TTC549 (cell line): ENCODE measurements around the gene ZNF302.
"Not testable (repeated sequence)": the region's sequence is repeated elsewhere in the genome, so short reads cannot be mapped to it uniquely, and the experiment has no call there.

Experiments
- FAIRE-seq: peaks from 2 replicates; lab custom pipeline; 2012; peaks lifted over from hg19 to GRCh38; lab: Jason Lieb, UNC

Gene ZNF302

DNA sequence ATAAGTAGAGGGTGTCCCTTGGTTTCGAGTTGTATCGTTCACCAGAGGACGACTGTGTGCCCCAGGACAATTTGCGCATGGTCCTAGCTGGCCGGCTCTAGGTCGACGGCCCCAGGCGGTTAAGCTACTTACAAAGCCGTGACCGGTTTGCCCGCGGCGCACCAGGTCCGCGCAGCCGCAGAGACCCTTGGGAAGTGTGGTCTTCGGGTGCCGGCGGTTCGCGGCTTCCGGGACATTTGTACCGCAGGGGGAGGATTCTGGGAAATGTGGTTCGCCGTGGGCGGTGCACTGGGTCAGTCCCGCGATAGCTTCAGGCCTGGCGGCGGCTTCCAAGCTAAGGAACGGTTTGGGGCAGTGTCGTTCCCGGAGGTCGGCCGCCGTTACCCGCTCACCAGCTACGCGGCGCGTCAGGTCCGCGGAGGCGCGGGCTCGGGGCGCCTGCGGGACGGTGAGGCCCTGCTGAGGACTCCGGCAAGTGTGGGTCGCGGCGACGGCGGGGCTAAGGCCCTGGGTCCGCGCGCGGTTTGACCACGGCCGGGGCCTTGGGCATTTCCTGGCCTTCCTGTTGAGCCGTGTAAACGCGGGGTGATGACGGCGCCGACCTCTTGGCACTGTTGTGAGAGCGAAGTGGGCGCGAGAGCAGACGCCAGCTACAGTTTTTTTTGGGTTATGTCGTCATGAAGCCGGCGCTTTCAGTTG lies at the start of gene ZNF302:
TSS of gene ZNF302 (plus strand) at position 293 of the 699 bp plus-strand sequence. CDS start 1,127 bp downstream, outside the sequence.
- peak; percentile 74 for FAIRE-seq

DNA sequence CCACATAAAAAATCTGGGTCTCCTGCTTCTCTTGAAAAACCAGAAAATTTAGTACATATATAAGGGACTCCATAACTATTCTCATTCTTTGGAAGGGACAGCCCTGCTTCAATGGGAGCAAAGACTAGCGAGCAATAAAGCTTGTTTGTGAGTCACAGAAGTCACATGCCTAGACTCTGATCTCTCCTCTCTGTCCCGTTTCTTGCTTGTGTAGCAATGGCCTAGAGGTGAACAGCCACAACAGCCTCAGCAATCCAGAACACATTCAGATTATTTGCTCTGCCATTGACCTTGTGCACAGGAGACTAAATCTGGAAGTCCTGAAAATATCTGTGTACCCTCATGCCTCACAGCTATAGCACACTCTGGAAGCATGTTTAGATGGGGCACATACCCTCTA lies 43.7 kb upstream of the ZNF302 start:
- FAIRE-seq = no peak

DNA sequence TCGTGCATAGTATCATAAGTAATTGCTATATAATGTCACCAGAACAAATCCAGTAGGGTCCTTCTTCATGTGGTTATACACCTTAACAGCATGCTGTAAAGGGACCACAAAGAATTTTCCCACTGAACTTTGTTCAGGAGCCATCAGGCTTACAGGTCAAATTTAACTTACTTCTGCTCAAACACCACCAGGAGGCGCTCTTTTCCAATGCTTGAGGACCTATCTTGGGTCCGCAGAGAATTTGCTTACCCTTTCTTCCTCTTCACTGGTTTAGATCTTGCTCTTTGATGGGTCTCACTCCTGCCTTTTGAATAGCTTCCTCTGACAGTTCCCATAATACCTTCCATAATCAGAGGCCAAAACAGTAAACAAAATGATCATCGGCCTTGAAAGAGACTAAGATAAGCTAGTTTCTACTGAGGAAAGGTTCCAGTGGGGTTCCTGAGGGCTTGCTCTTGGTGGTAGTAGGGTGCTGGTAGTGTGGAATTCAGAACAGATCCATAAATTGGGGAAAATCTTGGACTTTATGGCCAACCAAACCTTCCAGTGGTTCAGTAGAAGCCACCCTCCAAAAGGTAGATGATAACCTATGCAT lies 37.9 kb upstream of the ZNF302 start:
- FAIRE-seq = peak; percentile 59

DNA sequence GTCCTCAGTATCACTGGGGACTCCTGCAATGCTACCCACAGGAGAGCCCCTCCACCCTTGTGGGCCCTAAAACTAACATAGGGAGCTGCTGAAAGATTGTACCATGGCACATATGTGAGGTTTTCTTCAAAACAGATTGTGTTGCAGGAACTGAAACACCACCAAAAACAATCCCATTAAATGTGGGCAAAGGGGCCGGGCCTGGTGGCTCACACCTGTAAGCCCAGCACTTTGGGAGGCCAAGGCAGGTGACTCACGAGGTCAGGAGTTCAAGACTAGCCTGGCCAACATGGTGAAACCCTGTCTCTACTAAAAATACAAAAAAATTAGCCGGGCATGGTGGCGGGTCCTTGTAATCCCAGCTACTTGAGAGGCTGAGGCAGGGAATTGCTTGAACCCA lies 35.2 kb upstream of the ZNF302 start:
- no peak for FAIRE-seq

DNA sequence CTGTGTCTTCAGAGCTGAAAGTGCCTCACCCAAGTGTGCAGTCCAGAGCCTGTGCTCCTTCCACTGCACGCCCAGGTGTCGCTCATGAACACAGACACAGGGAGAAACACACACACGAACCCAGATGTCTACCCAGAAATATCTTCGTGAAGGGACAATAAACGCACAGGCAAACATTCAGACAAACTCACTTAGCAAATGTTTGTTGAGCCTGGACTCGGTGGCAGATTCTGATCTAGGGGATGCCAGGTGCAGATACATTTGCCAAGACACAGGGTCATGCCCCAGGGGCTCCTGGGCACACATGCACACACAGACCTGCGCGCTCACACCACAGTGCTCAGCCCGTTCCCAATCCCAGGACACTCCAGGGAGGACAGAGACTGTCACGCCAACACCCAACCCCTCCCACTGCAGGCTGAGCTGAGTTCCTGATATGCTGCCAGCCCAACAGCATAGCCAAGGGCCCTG lies 32.5 kb upstream of the ZNF302 start:
- FAIRE-seq = no peak

DNA sequence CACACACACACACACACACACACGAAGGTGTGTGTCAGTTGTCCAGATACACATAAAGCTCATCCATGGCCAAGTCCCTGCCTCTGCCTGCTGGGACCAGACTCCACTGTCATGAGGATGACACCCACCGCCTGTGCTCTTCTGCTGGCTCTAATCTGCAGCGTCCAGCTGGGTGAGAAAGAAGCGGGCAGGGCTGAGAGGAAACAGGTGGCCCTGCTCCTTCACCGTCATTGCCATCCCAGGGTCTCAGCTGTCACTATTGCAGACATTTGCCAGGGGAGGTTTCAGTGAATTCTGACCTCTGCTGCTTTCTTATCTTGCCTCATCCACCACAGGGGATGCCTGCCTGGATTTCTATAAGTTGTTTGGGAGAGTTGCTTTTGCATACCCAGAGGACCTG lies 31.9 kb upstream of the ZNF302 start:
- no peak for FAIRE-seq

DNA sequence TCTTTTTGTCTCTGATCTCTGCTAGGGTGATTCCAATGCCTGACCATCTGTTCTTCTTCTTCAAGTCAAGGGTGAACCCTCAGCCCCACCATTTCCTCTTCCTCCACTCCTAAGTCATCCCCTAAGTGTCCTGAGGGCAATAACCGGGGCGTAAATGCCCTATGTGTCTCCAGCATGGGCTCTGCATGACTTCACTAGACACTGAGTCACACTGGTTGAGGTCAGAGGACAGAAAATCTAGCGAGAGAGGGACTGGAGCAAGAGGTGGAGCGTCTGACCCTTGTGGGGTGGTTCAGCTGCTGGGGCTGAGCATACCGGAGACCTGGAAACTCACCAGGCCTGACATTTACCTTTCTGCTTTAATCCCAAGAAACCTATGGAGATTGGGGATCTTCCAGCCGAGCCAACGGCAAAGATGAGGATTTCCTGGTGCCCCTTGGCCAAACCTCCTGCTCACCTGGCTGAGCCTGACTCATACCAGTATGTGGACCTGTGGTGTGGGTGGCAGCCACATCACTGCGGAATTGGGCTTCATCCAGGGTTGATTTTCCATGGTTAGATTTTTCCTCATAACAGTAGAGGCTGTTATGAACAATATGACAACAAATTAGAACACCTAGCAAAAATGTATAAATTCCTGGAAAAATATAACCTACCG lies 27.5 kb upstream of the ZNF302 start:
- FAIRE-seq = no peak

DNA sequence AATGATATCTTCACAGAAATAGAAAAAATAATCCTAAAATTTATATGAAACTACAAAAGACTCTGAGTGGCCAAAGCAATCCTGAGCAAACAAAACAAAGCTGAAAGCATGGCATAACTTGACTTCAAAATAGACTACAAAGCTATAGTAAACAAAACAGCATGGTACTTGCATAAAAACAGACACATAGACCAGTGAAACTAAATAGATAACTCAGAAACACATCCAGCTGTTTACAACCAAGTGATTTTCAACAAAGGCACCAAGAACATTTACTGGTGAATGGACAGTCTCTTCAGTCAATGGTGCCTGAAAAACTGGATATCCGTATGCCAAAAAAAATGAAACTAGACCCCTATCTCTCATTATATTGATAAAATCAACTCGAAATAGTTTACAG lies 25.7 kb upstream of the ZNF302 start:
- FAIRE-seq = no peak

DNA sequence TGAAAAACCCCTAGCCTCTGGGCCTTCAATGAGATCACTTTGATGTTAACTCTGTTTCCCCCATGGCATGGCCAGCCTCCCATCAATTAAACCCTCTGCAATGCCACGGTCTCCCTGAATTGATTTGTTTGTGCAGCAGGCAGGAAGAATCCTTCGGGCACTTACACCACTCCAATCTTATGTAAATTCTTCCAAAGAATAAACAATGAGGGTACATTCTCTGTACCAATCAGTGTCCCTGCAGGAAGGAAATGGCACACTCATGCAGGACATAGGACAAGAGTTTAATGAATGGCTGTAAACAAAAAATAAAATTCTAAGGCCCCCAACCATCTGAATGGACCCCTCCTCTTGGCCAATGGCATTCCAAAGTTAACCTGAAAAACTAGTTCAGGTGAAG lies 22.7 kb upstream of the ZNF302 start:
- no peak for FAIRE-seq

DNA sequence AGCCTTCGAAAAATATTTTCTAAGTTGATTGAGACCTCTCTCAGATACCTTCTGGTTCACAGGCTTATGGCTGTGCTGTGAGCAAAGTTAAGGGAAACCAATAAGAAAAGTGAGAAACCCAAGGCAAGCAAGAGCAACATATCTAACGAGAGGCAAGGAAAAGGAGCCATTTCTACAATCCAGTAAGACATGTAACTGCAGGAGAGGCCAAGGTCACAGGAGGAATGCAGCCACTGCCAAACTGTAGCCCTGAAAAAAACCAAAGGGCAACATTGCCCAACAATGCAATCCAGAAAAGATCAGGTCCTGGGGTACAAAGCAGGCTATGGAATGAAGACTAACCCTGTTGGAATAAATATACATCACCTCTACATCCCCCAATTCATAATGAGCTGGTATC lies 21.8 kb upstream of the ZNF302 start:
- no peak for FAIRE-seq

DNA sequence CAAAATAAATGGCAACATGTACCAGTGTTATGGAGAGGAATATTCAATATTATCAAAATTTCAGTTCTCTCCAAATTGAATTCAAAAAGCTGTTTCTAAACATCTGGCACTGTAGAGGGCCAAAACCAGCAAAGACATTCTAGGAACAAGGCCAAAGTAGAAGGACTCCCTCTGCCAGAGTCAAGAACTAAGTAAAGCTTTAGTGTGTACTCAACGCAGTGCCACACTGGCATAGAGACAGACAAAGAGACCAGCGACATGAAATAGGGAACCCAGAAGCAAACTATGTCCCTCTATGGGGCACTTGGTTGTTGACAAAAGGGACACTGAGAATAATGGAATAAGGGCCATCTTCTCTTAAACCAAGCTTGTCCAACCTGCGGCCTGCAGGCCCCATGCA lies 16.1 kb upstream of the ZNF302 start:
- no peak for FAIRE-seq

DNA sequence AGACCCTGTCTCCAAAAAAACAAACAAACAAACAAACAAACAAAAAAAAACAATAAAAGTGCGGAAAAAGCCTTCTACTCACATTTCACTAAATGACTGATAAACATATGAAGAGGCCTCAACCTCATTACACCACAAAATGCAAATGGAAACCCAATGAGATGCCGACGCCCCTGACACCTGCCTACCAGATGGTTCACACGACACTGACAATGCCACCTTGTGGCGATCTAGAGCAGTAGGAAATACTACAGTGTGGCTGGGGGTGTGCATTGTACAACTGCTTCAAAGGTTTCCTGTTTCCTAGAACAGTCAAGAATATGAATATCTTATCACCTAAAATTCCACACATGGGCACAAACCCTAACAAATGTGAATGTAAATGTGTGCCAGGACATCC lies 14.6 kb upstream of the ZNF302 start:
- FAIRE-seq = no peak

DNA sequence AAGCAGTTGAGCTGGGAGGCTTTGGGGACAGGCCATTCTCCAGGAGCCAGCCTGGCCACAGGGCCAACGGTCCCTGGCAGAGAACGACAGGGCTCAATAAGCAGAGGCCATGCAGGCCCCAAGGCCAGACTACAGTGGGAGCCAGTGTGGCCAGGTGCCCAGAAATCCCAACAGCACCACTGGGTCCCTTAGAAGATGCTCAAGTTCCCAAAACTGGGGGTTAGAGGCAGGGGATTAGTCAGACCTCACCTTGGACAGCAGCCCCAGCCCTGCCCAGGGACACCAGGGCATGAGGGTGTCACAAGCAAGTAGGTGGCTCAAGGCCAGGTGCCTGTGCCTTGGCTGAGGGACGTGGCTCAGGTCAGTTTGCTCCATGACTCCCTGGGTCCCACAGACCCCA lies 13.3 kb upstream of the ZNF302 start:
- FAIRE-seq = no peak

DNA sequence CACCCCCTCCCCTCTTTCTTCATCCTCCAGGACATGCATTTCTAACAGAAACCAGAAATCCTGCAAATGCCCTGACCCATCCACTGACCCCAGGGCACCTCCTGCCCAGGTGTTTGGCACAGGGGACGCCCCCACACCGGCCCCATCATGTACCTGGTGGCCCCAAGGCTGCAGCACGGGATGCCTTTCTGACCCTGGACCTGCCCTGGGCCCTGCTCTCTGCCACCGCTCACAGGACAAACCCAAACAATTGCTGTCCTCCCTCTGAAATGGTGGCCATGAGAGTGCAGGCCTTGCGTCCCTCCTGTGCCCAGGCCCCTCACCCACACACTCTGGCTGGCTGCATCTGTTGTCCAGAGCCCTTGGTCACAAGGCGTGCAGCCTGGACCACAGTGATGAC lies 12.6 kb upstream of the ZNF302 start:
- FAIRE-seq = no peak

DNA sequence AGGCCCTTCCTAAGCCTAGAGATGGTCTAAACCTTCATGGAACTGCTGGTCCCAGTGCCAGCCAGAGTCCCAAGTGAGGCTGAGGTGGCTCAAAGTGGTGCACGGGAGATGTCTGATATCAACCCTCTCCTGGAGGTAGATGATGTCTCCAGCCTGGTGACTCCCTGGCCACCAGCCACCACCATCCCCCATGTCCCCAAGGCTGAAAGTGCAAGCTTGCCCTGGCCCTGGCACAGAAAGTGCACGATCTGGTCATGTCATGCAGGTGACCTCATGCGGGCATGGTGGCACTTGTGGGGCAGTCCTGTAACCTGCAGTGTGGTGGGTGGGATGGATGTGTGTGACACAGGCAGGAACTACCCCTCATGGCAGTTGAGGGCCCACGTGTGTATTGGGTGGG lies 12.2 kb upstream of the ZNF302 start:
- FAIRE-seq = not testable (repeated sequence)

DNA sequence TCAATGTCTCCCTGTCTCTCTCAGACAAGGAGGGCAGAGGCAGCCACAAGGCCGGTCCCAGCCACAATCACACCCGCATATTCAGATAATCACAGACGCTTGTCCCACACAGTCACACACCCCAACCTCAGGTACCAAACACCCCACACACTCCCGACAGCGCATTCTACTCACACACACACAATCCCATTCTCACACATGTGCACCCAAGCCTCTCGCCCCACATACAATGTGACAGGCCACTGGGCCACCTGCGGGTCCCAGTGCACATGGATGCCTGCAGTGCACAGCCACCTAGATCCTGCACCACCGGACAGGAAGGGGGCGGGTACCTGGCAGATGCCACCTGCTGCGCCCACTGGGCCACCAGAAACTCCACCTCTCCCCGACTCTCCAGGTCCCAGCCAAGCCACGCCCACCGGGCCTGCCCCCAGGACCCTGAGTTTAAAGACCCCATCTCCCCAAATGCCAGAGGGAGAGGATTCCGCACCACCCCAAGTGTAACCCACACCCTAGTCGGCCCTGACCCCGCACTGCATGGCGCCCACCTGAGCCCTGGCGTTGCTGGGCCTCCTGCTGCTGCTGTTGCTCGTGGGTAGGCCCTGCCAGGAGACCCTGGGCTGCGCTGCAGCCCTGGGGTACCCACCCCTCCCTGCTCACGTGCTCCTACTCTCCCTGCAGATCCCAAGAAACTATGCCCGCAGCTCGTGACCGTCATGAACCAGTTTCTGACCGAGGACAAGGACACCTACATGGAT lies 11.1 kb upstream of the ZNF302 start:
- no peak for FAIRE-seq

DNA sequence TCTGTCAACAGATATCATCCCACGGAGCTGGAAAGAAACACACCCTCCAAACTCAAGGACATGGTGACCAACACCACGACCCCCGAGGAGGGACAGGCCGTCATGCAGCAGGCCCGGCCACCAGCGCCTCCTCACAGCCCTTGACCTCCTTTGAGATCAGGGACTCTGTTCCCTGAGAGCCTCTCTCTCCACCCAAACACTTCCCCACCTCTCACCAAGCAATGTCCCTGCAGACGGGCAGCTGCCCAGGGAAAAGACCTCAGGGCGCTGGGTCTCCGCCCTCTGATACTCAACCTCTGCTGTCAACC lies 10.6 kb upstream of the ZNF302 start:
- no peak for FAIRE-seq

DNA sequence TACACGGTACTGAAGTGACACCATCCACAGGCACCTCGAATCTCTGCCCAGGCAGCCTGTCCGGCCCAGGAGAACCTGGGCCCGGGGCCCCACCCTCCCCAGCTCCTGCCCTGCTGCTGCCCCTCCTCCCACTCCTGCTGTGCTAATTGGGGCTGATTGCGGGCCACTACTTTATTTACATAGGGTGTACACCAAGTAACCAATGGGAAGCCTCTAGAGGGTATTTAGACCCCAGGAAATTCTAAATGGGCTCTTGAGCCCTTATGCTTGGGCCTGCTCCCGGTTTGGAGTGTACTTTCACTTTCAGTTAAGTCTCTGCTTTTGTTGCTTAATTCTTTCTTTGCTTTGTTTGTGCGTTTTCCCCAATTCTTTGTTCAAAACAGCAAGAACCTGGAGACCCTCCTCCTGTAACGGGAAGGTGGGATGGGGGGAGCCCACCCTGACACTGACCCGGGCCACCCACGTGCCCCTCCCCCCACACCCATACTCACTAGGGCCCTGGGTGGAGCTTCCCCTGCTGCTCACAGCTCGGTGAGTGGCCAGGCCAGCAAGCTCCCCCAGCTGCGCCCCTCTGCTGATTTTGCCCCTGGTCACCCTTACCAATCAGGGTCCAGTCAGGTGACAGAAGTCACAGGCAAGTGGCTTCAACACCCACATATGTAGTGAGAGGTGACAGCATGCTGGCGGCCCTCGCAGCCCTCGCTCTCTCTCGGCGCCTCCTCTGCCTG lies 10.0 kb upstream of the ZNF302 start:
- no peak for FAIRE-seq

DNA sequence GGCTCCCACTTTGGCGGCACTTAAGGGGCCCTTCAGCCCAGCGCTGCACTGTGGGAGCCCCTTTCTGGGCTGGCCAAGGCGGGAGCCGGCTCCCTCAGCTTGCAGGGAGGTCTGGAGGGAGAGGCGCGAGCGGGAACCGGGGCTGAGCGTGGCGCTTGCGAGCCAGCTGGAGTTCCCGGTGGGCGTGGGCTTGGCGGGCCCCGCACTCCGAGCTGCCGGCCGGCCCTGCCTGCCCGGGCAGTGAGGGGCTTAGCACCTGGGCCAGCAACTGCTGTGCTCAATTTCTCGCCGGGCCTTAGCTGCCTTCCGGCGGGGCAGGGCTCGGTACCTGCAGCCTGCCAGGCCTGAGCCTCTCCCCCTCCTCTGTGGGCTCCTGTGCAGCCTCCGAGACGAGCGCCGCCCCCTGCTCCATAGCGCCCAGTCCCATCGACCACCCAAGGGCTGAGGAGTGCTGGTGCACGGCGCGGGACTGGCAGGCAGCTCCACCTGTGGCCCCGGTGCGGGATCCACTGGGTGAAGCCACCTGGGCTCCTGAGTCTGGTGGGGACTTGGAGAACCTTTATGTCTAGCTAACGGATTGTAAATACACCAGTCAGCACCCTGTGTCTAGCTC lies 9.3 kb upstream of the ZNF302 start:
- not testable (repeated sequence) for FAIRE-seq

DNA sequence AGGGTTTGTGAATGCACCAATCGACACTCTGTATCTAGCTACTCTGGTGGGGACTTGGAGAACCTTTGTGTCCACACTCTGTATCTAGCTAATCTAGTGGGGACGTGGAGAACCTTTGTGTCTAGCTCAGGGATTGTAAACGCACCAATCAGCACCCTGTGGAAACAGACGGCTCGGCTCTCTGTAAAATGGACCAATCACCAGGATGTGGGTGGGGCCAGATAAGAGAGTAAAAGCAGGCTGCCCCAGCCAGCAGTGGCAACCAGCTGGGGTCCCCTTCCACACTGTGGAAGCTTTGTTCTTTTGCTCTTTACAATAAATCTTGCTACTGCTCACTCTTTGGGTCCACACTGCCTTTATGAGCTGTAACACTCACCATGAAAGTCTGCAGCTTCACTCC lies 8.8 kb upstream of the ZNF302 start:
- not testable (repeated sequence) for FAIRE-seq

DNA sequence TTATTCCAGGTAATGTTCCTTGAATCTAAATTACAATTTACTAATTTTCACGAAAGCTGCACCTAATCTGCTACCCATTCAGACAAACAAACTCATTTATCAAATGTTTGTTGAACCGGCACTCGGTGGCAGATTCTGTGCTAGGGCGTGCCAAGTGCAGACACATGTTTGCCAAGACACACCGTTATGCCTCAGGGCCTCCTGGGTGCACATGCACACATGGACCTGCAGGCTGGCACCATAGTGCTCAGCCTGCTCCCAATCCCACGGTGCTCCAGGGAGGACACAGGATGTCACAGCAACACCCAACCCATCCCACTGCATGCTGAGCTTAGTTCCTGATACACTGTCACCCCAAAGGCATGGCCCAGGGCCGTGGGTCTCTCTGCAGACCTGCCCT lies 8.2 kb upstream of the ZNF302 start:
- FAIRE-seq = no peak

DNA sequence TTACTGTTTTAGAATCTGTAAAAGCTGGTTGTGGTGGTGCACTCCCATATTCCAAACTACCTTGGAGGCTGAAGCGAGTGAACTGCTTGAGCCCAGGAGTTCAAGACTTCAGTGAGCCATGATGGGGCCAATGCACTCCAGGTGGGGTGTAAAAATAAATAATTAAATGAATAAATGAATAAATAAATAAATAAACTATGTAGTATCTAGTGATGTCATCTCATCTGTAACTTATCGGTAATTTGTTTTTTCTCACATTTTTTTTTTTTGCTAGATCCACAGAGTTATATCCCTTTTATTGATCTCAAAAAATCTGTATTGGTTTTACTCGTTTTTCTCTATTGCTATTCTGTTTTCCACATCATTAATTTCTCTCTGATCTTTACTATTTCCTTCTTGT lies 5.5 kb upstream of the ZNF302 start:
- no peak for FAIRE-seq
